Stimulated activated naive CD8-positive, alpha-beta T cell treated with anti-CD3 and anti-CD28 coated beads, Interleukin-15, Interleukin-2, amounts not matched to agents 100 ng/mL and 50 ng/mL, for 24 hours (primary cell): ENCODE measurements around the gene YIPF7.

Experiments
- H3K27ac Mint-ChIP-seq: one replicate; pipeline ENCODE4 v1.8.0; 2021; ENCODE audit warnings: mild to moderate bottlenecking, mixed read lengths
- H3K27me3 Mint-ChIP-seq: one replicate; pipeline ENCODE4 v1.8.0; 2021; ENCODE audit warnings: mixed read lengths
- H3K36me3 Mint-ChIP-seq: one replicate; pipeline ENCODE4 v1.8.0; 2021; ENCODE audit warnings: low read depth, mixed read lengths
- H3K4me1 Mint-ChIP-seq: one replicate; pipeline ENCODE4 v1.8.0; 2021; ENCODE audit warnings: low read depth, mixed read lengths
- H3K4me3 Mint-ChIP-seq: one replicate; pipeline ENCODE4 v1.8.0; 2021; ENCODE audit warnings: mild to moderate bottlenecking, mixed read lengths
- H3K9me3 Mint-ChIP-seq: one replicate; pipeline ENCODE4 v1.8.0; 2021; ENCODE audit warnings: mixed read lengths

Gene YIPF7

DNA sequence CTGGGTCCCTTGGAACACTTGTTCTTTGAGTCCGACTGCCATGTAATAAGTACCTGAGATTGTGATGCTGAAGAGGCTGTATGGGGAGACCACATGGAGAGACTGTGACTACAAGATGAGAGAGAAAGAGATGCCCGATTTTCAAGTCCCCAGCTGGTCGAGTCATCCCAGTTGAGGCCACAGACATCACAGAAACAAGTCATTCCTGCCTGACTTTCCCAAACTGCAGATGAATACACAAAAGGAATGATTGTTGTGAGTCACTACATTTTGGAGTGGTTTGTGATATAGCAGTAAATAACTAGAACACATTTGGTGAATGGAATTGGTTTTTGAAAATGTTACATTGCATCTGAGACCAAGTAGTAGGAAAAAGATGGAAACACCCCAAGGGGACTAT lies 9.0 kb upstream of the YIPF7 start:
- Mint-ChIP-seq H3K27me3 (peaks cover 3% of the 10 kb centered on the region), H3K4me1 (no peaks in the 10 kb centered on the region), H3K36me3 (no peaks in the 10 kb centered on the region), H3K27ac (no peak overlapping the region), H3K4me3 (no peak overlapping the region), H3K9me3 (no peaks in the 10 kb centered on the region)

DNA sequence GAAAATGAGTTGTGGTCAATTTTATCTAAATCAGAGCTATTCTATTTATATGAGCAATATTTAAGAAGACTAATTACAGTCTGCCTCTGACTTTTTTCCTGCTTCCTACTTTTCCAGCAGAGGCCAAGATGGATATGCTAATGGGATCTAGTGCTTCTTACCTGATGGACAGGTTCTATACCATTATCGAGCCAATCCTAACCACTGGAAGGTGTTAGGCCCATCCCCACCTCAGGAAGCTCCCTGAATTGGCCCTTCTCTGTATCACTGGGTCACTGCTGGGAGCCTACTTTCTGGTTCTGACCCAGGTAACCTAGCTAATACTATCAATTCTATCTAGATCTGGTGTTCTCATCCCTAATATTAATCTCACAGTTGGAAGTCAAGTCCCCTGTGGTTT lies 577 bp upstream of the YIPF7 start:
- H3K4me1 Mint-ChIP-seq: no peaks in the 10 kb centered on the region
- no peaks in the 10 kb centered on the region for H3K9me3 Mint-ChIP-seq
- no peak overlapping the region for H3K27ac Mint-ChIP-seq
- no peak overlapping the region for H3K4me3 Mint-ChIP-seq
- peaks cover 15% of the 10 kb centered on the region for H3K27me3 Mint-ChIP-seq
- no peaks in the 10 kb centered on the region for H3K36me3 Mint-ChIP-seq

DNA sequence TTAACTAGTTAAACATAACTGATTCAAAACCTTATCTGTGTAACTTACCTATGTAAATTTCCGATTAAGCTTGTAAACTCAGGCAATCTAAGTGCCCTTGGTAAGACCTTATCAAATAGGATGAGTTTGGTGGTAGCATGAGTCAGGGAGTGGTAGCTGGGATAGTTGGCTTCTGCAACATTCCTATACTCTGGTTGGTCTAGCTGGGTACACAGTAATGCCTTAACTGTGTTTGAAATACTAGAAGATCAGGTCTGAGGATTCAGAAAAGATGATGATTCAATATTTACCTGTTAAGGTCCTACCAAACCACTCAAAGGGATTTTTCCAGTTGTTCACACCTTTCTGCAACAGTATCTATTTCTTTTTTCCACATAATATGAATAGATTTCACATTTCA lies 5.3 kb downstream of the YIPF7 start:
- Mint-ChIP-seq H3K4me3 (no peak overlapping the region), H3K4me1 (no peaks in the 10 kb centered on the region), H3K27ac (no peak overlapping the region), H3K36me3 (no peaks in the 10 kb centered on the region), H3K9me3 (peaks cover 9% of the 10 kb centered on the region), H3K27me3 (peaks cover 19% of the 10 kb centered on the region)

DNA sequence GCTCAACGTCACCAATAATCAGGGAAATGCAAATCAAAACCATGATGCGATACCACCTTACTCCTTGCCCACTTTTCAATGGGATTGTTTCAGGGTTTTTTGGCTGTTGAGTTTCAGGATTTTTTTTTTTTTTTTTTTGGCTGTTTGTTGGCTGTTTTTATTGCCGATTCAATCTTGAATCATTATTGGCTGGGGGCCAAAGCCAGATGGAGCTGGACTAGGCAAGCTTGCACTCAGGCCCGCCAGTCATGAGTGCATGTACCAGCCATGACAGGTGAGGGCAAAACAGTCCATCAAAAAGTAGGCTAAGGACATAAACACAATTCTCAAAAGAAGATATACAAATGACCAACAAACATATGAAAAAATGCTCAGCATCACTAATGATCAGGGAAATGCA lies 13.3 kb downstream of the YIPF7 start:
- Mint-ChIP-seq H3K27ac (no peak overlapping the region), H3K36me3 (no peaks in the 10 kb centered on the region), H3K27me3 (peaks cover 14% of the 10 kb centered on the region), H3K4me1 (no peaks in the 10 kb centered on the region), H3K4me3 (no peak overlapping the region), H3K9me3 (peaks cover 7% of the 10 kb centered on the region)

DNA sequence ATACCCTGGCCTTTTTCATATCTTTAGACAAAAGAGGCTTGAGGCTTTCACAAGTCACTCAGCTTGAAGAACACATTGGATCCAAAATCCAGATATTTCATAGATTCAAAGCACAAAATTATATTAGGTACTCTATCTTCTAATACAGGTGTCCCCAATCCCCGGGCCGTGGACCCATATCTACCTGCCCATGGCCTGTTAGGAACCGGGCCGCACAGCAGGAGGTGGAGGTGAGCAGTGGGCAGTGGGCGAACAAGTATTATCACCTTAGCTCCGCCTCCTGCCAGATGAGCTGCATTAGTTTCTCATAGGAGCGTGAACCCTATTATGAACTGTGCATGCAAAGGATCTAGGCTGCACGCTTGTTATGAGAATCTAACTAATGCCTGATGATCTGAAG lies 18.7 kb downstream of the YIPF7 start:
- Mint-ChIP-seq H3K4me1 (no peaks in the 10 kb centered on the region), H3K36me3 (no peaks in the 10 kb centered on the region), H3K27me3 (peaks cover 10% of the 10 kb centered on the region), H3K9me3 (no peaks in the 10 kb centered on the region), H3K4me3 (no peak overlapping the region), H3K27ac (no peak overlapping the region)

DNA sequence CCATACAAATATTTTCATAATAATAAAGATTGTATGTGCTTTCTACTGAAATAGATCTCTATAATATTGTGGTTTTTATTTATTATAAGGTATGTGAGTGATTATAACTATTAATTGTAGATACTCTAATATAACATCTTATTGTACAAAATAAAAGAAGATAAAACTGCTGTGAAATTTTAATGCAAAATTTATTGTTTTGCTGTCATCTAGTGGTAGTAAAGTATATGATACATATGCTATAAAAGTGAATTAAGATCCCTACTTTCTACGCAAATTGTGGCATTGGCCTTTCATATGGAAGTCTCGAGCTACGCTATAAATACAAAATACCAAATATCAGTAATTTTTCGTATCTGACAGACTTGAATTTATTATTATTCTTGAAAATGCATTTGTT lies 19.3 kb downstream of the YIPF7 start:
- no peaks in the 10 kb centered on the region for H3K36me3 Mint-ChIP-seq
- no peak overlapping the region for H3K4me3 Mint-ChIP-seq
- H3K9me3 Mint-ChIP-seq: no peaks in the 10 kb centered on the region
- H3K4me1 Mint-ChIP-seq: no peaks in the 10 kb centered on the region
- no peak overlapping the region for H3K27ac Mint-ChIP-seq
- peaks cover 12% of the 10 kb centered on the region for H3K27me3 Mint-ChIP-seq

DNA sequence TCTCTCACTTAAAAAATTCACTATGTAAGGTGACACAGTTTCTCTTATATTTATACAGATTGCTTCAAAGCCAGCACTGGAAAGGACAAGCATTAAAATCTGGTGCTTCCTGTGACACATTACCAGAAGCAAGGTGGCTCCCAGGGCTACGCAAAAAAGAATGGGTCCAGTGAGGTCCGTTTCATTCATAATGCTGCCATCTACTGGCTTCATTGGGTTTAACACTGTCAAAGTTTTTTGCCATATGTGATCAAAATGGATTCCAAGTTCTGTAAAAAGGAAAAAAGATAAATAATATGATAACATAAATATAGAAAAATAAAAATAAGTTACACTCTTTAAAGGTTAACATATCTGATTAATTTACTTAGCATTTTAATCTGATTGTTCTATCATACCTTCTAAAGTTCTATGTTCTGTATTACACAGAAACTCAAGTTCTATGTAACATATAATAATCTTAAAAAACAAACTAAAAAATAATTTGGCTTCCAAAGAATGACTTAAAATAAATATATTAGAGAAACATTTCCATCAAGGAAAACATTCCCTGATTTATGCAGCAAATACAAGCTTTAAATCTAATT lies 22.1 kb downstream of the YIPF7 start:
- H3K9me3 Mint-ChIP-seq: no peaks in the 10 kb centered on the region
- no peaks in the 10 kb centered on the region for H3K36me3 Mint-ChIP-seq
- H3K4me3 Mint-ChIP-seq: no peak overlapping the region
- H3K4me1 Mint-ChIP-seq: no peaks in the 10 kb centered on the region
- no peak overlapping the region for H3K27ac Mint-ChIP-seq
- peaks cover 14% of the 10 kb centered on the region for H3K27me3 Mint-ChIP-seq

DNA sequence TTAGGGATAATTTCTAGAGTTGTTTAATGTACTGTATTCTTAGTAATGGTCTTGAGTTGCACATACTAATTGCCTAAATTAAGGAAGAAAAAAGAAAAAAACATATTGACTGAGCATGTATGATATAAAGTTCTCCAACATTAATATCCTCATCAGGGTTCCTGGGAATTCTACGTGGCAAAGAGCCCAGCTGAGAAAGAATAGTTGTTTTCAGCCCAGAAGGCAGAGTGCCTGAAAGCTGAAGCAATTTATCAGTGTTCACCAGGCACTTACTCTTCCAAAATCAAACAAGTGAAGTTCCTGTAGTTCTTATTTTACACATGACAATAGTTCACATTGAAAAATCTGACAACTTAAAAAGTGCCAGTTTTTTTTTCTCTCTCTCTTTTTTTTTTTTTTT lies 27.7 kb downstream of the YIPF7 start:
- H3K27me3 Mint-ChIP-seq: peaks cover 10% of the 10 kb centered on the region

DNA sequence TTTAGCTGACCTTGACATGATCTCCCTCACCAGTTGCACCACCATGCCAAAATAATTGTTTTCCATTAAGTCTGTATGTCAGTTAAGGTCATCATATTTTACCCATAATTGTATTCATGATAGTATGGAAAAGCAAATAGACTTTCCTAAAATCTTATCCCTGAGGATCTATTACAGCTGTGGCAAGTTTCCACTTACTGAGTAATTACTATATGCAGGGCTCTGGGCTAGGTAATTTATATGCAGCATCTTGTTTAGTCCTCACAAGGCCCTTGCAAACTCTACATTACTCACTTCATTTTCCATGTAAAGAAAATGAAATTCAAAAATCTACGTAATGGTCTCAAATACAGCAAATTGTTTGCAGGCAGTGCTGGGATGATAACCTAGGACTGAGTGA lies 34.8 kb downstream of the YIPF7 start:
- no peak overlapping the region for H3K4me3 Mint-ChIP-seq
- H3K27me3 Mint-ChIP-seq: no peaks in the 10 kb centered on the region
- no peak overlapping the region for H3K27ac Mint-ChIP-seq
- no peaks in the 10 kb centered on the region for H3K36me3 Mint-ChIP-seq
- H3K4me1 Mint-ChIP-seq: no peaks in the 10 kb centered on the region
- no peaks in the 10 kb centered on the region for H3K9me3 Mint-ChIP-seq

More for the DNA sequence above, 27.7 kb downstream of the YIPF7 start:
- H3K4me3 Mint-ChIP-seq: no peak overlapping the region
- H3K36me3 Mint-ChIP-seq: no peaks in the 10 kb centered on the region
- H3K27ac Mint-ChIP-seq: no peak overlapping the region
- no peaks in the 10 kb centered on the region for H3K4me1 Mint-ChIP-seq
- no peaks in the 10 kb centered on the region for H3K9me3 Mint-ChIP-seq

DNA sequence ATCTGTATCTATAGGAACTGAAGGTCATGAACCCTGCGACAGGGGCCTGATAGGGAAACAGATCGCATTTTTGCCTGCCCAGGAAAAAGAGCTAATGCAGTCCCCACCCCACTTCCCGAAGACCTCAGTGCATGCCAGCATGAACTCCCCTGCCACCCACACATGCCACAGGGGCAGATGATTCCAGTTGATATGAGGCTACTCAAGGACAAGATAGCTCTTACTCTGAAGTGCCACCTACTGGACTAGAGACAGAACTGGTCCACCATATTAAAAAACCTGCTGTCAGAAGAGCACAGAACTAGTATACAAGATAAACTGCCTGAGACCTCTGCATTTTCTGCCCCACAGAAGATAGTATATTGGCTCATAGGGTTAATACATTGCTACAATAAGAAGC lies 68.0 kb downstream of the YIPF7 start:
- Mint-ChIP-seq H3K27me3 (no peaks in the 10 kb centered on the region), H3K36me3 (no peaks in the 10 kb centered on the region), H3K9me3 (peaks cover 11% of the 10 kb centered on the region), H3K4me1 (no peaks in the 10 kb centered on the region), H3K27ac (no peak overlapping the region), H3K4me3 (no peak overlapping the region)

DNA sequence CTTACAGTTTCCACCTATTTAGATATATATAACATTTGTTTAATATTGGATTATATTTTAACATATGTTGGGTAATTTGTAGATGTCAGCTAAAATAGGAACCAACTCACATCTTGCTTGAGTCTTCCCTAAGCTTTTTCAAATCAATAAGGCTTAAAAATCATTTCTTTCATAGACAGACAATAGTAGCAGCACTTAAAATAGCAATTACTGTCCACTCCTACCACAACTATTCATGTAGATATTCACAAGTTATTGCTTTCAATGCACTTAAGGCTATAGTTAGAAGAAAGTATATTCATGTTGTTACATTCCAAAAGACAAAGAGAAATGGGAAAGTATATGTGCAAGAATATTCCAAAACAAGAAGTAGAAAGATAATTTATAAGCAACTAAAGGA lies 71.2 kb downstream of the YIPF7 start:
- H3K4me3 Mint-ChIP-seq: no peak overlapping the region
- peaks cover 11% of the 10 kb centered on the region for H3K9me3 Mint-ChIP-seq
- H3K27ac Mint-ChIP-seq: no peak overlapping the region
- no peaks in the 10 kb centered on the region for H3K36me3 Mint-ChIP-seq
- no peaks in the 10 kb centered on the region for H3K27me3 Mint-ChIP-seq
- no peaks in the 10 kb centered on the region for H3K4me1 Mint-ChIP-seq

DNA sequence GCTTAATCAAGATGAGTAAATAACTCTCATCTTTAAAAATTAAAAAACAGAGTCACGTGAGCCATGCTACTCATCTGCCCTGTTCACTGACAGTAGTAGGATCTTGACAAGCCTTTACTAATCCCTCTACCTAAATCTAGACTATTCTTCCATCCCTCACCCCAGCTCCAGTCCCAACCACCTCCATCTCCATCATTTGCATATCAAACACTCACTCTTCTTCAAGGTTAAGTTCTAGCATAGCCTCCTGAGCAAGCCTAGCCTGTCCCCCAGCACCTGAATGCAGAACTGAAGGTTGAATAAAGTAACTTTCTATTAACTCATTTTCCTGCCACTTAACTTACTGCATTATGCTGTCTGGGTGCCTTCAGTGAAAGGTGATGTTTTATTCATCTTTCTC lies 72.5 kb downstream of the YIPF7 start:
- H3K4me3 Mint-ChIP-seq: no peak overlapping the region
- H3K27me3 Mint-ChIP-seq: no peaks in the 10 kb centered on the region
- H3K9me3 Mint-ChIP-seq: peaks cover 7% of the 10 kb centered on the region
- no peaks in the 10 kb centered on the region for H3K4me1 Mint-ChIP-seq
- H3K36me3 Mint-ChIP-seq: no peaks in the 10 kb centered on the region
- no peak overlapping the region for H3K27ac Mint-ChIP-seq
